ENCODE measurements around the gene TNS4.

DNA sequence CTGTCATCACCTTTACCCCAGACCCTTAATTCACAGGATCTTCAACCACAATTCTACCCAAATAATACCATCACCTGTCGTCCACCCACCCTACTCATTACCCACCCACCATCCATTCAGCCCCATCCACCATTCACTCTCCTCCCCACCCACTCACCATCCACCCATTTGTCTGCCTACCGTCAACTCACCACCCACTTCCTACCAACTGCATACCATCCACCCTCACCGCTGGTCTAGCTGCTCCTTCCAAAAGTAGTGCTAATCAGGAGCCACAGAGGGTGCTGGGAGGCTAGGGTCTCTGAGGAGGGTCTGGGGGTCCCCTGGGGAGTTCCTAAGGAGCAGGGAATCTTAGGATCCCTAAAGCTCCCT, 70.2 kb downstream of the TNS4 start:
- no peak for TF ChIP-seq POLR2A (IDR thresholded peaks at IDR 0.05)
- TF ChIP-seq, protein P1, sequence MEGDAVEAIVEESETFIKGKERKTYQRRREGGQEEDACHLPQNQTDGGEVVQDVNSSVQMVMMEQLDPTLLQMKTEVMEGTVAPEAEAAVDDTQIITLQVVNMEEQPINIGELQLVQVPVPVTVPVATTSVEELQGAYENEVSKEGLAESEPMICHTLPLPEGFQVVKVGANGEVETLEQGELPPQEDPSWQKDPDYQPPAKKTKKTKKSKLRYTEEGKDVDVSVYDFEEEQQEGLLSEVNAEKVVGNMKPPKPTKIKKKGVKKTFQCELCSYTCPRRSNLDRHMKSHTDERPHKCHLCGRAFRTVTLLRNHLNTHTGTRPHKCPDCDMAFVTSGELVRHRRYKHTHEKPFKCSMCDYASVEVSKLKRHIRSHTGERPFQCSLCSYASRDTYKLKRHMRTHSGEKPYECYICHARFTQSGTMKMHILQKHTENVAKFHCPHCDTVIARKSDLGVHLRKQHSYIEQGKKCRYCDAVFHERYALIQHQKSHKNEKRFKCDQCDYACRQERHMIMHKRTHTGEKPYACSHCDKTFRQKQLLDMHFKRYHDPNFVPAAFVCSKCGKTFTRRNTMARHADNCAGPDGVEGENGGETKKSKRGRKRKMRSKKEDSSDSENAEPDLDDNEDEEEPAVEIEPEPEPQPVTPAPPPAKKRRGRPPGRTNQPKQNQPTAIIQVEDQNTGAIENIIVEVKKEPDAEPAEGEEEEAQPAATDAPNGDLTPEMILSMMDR (IDR thresholded peaks at IDR 0.05) = no peak
